Stimulated activated CD4-positive, alpha-beta T cell treated with anti-CD3 and anti-CD28 coated beads, Interleukin-12 subunit alpha, Interleukin-12 subunit beta, amount 100 ng/mL, for 48 hours (primary cell): ENCODE data around the gene GLRX.
"Not testable (repeated sequence)": the region's sequence is repeated elsewhere in the genome, so short reads cannot be mapped to it uniquely, and the experiment has no call there.

Source experiments
- DNase-seq, 3 donors: peaks; one replicate each; pipeline ENCODE4 v3.0.0-alpha.2; 2020; ENCODE audit warnings: low read depth in 2 of 3, low spot score in 1 of 3

GLRX gene

GRCh38 chr5:95830226-95830625, 7.7 kb upstream of the GLRX start:
- DNase-seq = no peak

GRCh38 chr5:95827892-95828246, 5.3 kb upstream of the GLRX start:
- no peak for DNase-seq

- no peak for DNase-seq
These were observed 4.7 kb upstream of the GLRX start for GRCh38 chr5:95826949-95827891.

GRCh38 chr5:95825495-95825894, 3.0 kb upstream of the GLRX start:
- DNase-seq = no peak

- no peak for DNase-seq
These were observed 2.2 kb upstream of the GLRX start for GRCh38 chr5:95824747-95825146.

- DNase-seq = no peak
These were observed 1.4 kb upstream of the GLRX start for GRCh38 chr5:95823738-95824609.

- DNase-seq = no peak
These were observed 752 bp upstream of the GLRX start for GRCh38 chr5:95823218-95823737.

GRCh38 chr5:95822043-95822541, 434 bp downstream of the GLRX start:
- DNase-seq = no peak

GRCh38 chr5:95821110-95822021, 1.2 kb downstream of the GLRX start:
- DNase-seq = no peak

GRCh38 chr5:95818181-95819147, 4.1 kb downstream of the GLRX start:
- no peak for DNase-seq

- no peak for DNase-seq
These were observed 5.1 kb downstream of the GLRX start for GRCh38 chr5:95817430-95817829.

- no peak for DNase-seq
These were observed 5.8 kb downstream of the GLRX start for GRCh38 chr5:95816776-95817175.

GRCh38 chr5:95816341-95816740, 6.2 kb downstream of the GLRX start:
- no peak for DNase-seq

- DNase-seq = no peak
These were observed 7.3 kb downstream of the GLRX start for GRCh38 chr5:95815155-95815729.

- not testable (repeated sequence) for DNase-seq
These were observed 9.5 kb downstream of the GLRX start for GRCh38 chr5:95813035-95813434.

- DNase-seq = no peak
These were observed 10.5 kb downstream of the GLRX start for GRCh38 chr5:95812074-95812471.

- not testable (repeated sequence) for DNase-seq
These were observed 11.0 kb downstream of the GLRX start for GRCh38 chr5:95811461-95812073.

GRCh38 chr5:95811126-95811423, 11.5 kb downstream of the GLRX start:
- not testable (repeated sequence) for DNase-seq
